GM21528 (cell line): ENCODE results near the gene SGCA.

ENCODE experiments used
- ATAC-seq: cut with Tn5 transposase; IDR thresholded peaks from one replicate; pipeline ENCODE4 v1.9.1; 2021; ENCODE audit warnings: mild to moderate bottlenecking, moderate library complexity; ENCODE audit not compliant: unreplicated experiment, low FRiP score

The SGCA gene

GRCh38 chr17:50219939-50220465, 54.2 kb downstream of the SGCA start:
- no peak for ATAC-seq

DNA sequence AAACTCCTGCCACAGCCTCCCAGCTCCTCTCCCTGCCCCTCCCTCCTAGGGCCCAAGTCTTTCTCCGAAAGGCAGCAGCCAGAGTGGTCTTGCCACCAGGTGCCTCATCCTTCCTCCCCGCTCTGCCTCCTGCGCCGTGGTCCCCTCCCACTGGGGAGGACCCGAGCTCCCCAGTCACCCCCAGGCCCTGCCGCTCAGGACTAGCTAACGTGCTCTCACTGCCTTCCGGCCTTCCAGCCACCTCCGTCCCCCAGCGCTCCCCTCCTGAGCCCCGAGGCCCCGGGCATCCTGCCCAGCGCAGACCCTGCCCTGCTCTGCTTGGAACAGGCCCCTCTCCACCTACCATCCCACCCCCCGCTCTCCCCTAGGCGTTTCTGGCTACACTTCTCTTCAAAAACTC, 55.0 kb downstream of the SGCA start:
- no peak for ATAC-seq

DNA sequence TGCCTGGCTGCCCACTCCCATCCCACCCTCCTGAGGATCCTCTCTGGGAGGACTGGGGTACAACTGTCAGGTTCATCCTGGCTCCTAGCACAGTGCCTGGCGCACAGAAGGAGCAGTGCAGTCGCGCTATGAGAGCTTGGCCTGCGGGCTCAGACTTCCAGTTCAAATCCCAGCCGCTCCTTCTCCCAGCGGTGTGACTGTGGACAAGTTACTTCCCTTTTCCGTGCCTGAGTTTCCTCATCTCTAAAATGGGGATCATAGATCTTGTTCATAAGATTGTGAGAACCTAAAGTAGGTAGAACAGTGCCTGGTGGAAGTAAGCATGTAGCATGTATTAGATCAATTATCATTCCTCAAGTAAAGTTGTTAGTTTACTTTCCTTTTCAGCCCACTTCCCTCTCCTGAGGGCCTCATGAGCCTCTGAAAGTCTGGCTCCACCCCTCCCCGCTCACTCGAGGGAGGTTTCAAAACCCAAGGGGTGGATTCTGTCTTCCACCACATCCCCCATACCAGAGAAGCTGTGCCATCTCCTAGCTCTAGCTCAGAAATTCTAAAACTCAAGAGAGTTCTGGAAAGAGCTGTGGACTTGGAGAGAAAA, 55.6 kb downstream of the SGCA start:
- ATAC-seq: no peak

GRCh38 chr17:50221864-50222545, 56.2 kb downstream of the SGCA start:
- ATAC-seq: no peak

GRCh38 chr17:50222922-50223321, 57.1 kb downstream of the SGCA start:
- ATAC-seq: no peak
